ENCODE results near the gene SNX19.

- TF ChIP-seq EZH2 (IDR thresholded peaks at IDR 0.05; ENCODE audit: low read depth, unreplicated experiment) (no peak), CREB1 (CRISPR knock-in tag; IDR thresholded peaks at IDR 0.05; ENCODE audit: low read depth) (no peak), POLR2AphosphoS5 (IDR thresholded peaks at IDR 0.05; ENCODE audit: low read depth) (no peak), ZNF331 (CRISPR knock-in tag; IDR thresholded peaks at IDR 0.05; ENCODE audit: low read depth) (no peak), NANOG (IDR thresholded peaks at IDR 0.05; ENCODE audit: borderline replicate concordance) (no peak), ETS1 (IDR thresholded peaks at IDR 0.05) (no peak), EZH2phosphoT487 (IDR thresholded peaks at IDR 0.05; ENCODE audit: unreplicated experiment) (no peak), JUNB (IDR thresholded peaks at IDR 0.05; ENCODE audit: unreplicated experiment) (no peak), ZNF114 (CRISPR knock-in tag; IDR thresholded peaks at IDR 0.05) (no peak), ZNF462 (CRISPR knock-in tag; IDR thresholded peaks at IDR 0.05) (no peak)
- TF ChIP-seq, protein P1, sequence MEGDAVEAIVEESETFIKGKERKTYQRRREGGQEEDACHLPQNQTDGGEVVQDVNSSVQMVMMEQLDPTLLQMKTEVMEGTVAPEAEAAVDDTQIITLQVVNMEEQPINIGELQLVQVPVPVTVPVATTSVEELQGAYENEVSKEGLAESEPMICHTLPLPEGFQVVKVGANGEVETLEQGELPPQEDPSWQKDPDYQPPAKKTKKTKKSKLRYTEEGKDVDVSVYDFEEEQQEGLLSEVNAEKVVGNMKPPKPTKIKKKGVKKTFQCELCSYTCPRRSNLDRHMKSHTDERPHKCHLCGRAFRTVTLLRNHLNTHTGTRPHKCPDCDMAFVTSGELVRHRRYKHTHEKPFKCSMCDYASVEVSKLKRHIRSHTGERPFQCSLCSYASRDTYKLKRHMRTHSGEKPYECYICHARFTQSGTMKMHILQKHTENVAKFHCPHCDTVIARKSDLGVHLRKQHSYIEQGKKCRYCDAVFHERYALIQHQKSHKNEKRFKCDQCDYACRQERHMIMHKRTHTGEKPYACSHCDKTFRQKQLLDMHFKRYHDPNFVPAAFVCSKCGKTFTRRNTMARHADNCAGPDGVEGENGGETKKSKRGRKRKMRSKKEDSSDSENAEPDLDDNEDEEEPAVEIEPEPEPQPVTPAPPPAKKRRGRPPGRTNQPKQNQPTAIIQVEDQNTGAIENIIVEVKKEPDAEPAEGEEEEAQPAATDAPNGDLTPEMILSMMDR (conservative IDR thresholded peaks at IDR 0.05; ENCODE audit: low read depth in 2 of 2) = peak; percentile 51 to 57
- TF ChIP-seq, protein P2, sequence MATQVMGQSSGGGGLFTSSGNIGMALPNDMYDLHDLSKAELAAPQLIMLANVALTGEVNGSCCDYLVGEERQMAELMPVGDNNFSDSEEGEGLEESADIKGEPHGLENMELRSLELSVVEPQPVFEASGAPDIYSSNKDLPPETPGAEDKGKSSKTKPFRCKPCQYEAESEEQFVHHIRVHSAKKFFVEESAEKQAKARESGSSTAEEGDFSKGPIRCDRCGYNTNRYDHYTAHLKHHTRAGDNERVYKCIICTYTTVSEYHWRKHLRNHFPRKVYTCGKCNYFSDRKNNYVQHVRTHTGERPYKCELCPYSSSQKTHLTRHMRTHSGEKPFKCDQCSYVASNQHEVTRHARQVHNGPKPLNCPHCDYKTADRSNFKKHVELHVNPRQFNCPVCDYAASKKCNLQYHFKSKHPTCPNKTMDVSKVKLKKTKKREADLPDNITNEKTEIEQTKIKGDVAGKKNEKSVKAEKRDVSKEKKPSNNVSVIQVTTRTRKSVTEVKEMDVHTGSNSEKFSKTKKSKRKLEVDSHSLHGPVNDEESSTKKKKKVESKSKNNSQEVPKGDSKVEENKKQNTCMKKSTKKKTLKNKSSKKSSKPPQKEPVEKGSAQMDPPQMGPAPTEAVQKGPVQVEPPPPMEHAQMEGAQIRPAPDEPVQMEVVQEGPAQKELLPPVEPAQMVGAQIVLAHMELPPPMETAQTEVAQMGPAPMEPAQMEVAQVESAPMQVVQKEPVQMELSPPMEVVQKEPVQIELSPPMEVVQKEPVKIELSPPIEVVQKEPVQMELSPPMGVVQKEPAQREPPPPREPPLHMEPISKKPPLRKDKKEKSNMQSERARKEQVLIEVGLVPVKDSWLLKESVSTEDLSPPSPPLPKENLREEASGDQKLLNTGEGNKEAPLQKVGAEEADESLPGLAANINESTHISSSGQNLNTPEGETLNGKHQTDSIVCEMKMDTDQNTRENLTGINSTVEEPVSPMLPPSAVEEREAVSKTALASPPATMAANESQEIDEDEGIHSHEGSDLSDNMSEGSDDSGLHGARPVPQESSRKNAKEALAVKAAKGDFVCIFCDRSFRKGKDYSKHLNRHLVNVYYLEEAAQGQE (IDR thresholded peaks at IDR 0.05; ENCODE audit: unreplicated experiment) = no peak
These were observed 11.9 kb downstream of the SNX19 start for GRCh38 chr11:130904380-130904779.

Data from GM23338 (cell line).